NCI-H2171 treated with DMSO at 0.1 percent for 48 hours (cell line): ENCODE results near the gene OSMR.

Source experiments
- DNase-seq: peaks from one replicate; lab custom pipeline; 2025; lab: John Stamatoyannopoulos, UW

The OSMR gene

GRCh38 chr5:38871790-38872551 is 26.2 kb downstream of the OSMR start:
- no peak for DNase-seq

GRCh38 chr5:38872826-38873225 is 27.0 kb downstream of the OSMR start:
- DNase-seq = no peak

- no peak for DNase-seq
Measured at GRCh38 chr5:38874948-38875456, 29.2 kb downstream of the OSMR start.

- no peak for DNase-seq
Measured at GRCh38 chr5:38878391-38879077, 32.7 kb downstream of the OSMR start.

GRCh38 chr5:38879078-38879460 is 33.3 kb downstream of the OSMR start:
- no peak for DNase-seq

GRCh38 chr5:38883842-38884241 is 38.0 kb downstream of the OSMR start:
- DNase-seq = no peak

- no peak for DNase-seq
Measured at GRCh38 chr5:38885208-38885607, 39.4 kb downstream of the OSMR start.

GRCh38 chr5:38888041-38888440 is 42.2 kb downstream of the OSMR start:
- DNase-seq = no peak

- DNase-seq = no peak
Measured at GRCh38 chr5:38889424-38889823, 43.6 kb downstream of the OSMR start.

GRCh38 chr5:38891563-38891962 is 45.8 kb downstream of the OSMR start:
- DNase-seq = no peak

- DNase-seq = no peak
Measured at GRCh38 chr5:38892363-38892762, 46.6 kb downstream of the OSMR start.

GRCh38 chr5:38896760-38897159 is 50.9 kb downstream of the OSMR start:
- no peak for DNase-seq

- no peak for DNase-seq
Measured at GRCh38 chr5:38899936-38900335, 54.1 kb downstream of the OSMR start.

- DNase-seq = no peak
Measured at GRCh38 chr5:38905516-38905915, 59.7 kb downstream of the OSMR start.

- DNase-seq = no peak
Measured at GRCh38 chr5:38906503-38906902, 60.7 kb downstream of the OSMR start.

- no peak for DNase-seq
Measured at GRCh38 chr5:38911933-38912332, 66.1 kb downstream of the OSMR start.

GRCh38 chr5:38913714-38914113 is 67.9 kb downstream of the OSMR start:
- no peak for DNase-seq

- no peak for DNase-seq
Measured at GRCh38 chr5:38916802-38917201, 71.0 kb downstream of the OSMR start.

- no peak for DNase-seq
Measured at GRCh38 chr5:38921174-38921573, 75.4 kb downstream of the OSMR start.

GRCh38 chr5:38922199-38922598 is 76.4 kb downstream of the OSMR start:
- peak; percentile 45 for DNase-seq

GRCh38 chr5:38923661-38924451 is 78.0 kb downstream of the OSMR start:
- DNase-seq = no peak

- DNase-seq = no peak
Measured at GRCh38 chr5:38925154-38925925, 79.5 kb downstream of the OSMR start.
